ENCODE results near the gene PPIP5K2. TPM values are rescaled to one million over a fixed set of nuclear protein-coding genes. Genes with fewer than 3 reads are reported as not detected.

The PPIP5K2 gene
- total and polyA plus RNA-seq, 2 donors (not counting 3 experiments of a cell fraction or from before 2014, with no cell fraction given), result 20.8 to 69.4 TPM

DNA sequence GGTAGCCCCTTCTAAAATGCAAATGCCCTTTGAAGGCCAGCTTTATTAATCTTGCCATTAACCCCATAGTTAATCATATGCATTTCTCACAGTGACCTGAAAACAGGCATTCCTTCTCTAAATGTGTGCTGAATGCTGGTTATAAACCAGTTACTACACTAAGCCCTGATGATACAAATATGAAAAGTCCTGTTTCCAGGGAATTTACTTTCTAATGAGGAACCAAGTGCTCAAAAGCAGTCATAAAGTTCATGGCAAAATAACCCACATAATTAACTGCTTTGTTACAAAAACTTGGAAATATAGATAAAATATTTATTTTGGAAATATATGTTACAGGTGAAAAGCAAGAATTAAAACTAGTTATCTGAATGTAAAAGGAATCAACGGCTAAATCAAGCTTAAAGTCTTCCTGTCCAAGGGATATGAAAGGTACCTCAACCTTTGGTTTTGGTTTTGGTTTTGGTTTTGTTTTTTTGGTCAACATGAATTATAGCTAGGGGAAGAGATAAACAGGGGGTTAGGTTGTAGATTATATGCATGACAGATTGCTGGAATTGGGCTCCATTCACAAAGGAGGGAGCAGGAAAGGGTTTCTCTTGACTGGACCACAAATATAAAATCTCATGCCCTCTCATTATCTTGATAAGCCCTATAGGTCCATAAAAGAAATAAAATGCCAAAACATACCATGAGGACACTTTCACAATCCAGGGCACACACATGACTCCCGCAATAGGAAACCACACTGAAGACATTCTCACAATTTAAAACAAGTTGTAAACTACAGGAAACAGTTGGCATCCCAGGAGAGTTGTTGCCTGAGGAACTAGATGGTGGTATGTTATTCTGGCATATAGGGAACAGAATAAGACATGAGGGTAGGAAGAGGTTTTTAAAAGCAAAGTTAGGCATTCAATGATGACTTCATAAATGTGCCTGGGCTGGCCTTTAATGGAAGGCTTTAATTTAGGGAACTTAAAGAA, 91.8 kb downstream of the PPIP5K2 start:
- POLR2A ChIA-PET, result no interaction called here
- H2AFZ ChIP-seq (ENCODE audit: low read depth, low read length), result no peak overlapping the region
- no peaks in the 10 kb centered on the region for H3K27me3 ChIP-seq (ENCODE audit: control insufficient read depth in 2 of 2, insufficient read depth in 2 of 2, low read length in 2 of 2)
- CTCF ChIA-PET, result interaction anchor here (0.8 kb wide), 1 partner anchor 13 kb away, joined by 3 read pairs; no protein-coding TSS in a partner anchor
- H3K4me3 ChIP-seq (replicated peaks in 1 of 3; ENCODE audit: insufficient read depth in 1 of 3, low read depth in 1 of 3, low read length in 3 of 3), result no peak overlapping the region
- no peaks in the 10 kb centered on the region for H3K36me3 ChIP-seq (ENCODE audit: control insufficient read depth in 2 of 2, extremely low read depth in 1 of 2, insufficient read depth in 2 of 2, low read length in 2 of 2)
- H4K20me1 ChIP-seq (replicated peaks; ENCODE audit: control insufficient read depth, extremely low read depth, insufficient read depth, low read length), result no peaks in the 10 kb centered on the region
- DNase-seq (ENCODE audit: low read depth, low spot score), result peak; percentile 25
- dilution Hi-C loops (cut with MboI; ENCODE audit: extremely low pct_ligation_motif_present, low sequenced_read_pairs) (no loop called here), intact Hi-C loops (cut with micrococcal nuclease) (no loop called here)
- FAIRE-seq, result no peak
- no TSS peak for BruUV-seq (replicated peaks)
- H3K4me2 ChIP-seq (ENCODE audit: insufficient read depth, low read length), result no peak overlapping the region
- H3K9me1 ChIP-seq (replicated peaks; ENCODE audit: control insufficient read depth, extremely low read depth, insufficient read depth, low read length), result no peaks in the 10 kb centered on the region
- H3K79me2 ChIP-seq (ENCODE audit: control insufficient read depth, insufficient read depth, low read length), result no peaks in the 10 kb centered on the region
- no peaks in the 10 kb centered on the region for H3K9me3 ChIP-seq (replicated peaks; ENCODE audit: control insufficient read depth, insufficient read depth, low read length)
- H3K4me1 ChIP-seq (ENCODE audit: control insufficient read depth, extremely low read depth, insufficient read depth, low read length), result peaks cover 38% of the 10 kb centered on the region
- no peak overlapping the region for H3K9ac ChIP-seq (replicated peaks; ENCODE audit: extremely low read depth, insufficient read depth, low read length)
- no peak overlapping the region for H3K27ac ChIP-seq (ENCODE audit: insufficient read depth, low read depth, low read length)
- TF ChIP-seq, protein P1, sequence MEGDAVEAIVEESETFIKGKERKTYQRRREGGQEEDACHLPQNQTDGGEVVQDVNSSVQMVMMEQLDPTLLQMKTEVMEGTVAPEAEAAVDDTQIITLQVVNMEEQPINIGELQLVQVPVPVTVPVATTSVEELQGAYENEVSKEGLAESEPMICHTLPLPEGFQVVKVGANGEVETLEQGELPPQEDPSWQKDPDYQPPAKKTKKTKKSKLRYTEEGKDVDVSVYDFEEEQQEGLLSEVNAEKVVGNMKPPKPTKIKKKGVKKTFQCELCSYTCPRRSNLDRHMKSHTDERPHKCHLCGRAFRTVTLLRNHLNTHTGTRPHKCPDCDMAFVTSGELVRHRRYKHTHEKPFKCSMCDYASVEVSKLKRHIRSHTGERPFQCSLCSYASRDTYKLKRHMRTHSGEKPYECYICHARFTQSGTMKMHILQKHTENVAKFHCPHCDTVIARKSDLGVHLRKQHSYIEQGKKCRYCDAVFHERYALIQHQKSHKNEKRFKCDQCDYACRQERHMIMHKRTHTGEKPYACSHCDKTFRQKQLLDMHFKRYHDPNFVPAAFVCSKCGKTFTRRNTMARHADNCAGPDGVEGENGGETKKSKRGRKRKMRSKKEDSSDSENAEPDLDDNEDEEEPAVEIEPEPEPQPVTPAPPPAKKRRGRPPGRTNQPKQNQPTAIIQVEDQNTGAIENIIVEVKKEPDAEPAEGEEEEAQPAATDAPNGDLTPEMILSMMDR (IDR thresholded peaks at IDR 0.05; ENCODE audit: extremely low read depth in 1 of 2, insufficient read depth in 1 of 2, low read depth in 1 of 2, low read length in 2 of 2), result no peak
- TF ChIP-seq POLR2AphosphoS5 (IDR thresholded peaks at IDR 0.05; ENCODE audit: insufficient read depth, low read depth, low read length), result no peak
- TF ChIP-seq, protein P2, sequence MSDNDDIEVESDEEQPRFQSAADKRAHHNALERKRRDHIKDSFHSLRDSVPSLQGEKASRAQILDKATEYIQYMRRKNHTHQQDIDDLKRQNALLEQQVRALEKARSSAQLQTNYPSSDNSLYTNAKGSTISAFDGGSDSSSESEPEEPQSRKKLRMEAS (IDR thresholded peaks at IDR 0.05; ENCODE audit: insufficient read depth, insufficient read length), result no peak
- TF ChIP-seq EZH2 (IDR thresholded peaks at IDR 0.05; ENCODE audit: borderline replicate concordance, low read depth, low read length, severe bottlenecking), result no peak
- no peak for TF ChIP-seq GATA2 (IDR thresholded peaks at IDR 0.05; ENCODE audit: insufficient read depth, insufficient read length, low read depth, low read length)
- no peak for TF ChIP-seq FOS (IDR thresholded peaks at IDR 0.05; ENCODE audit: borderline replicate concordance, insufficient read depth, low read length)
- TF ChIP-seq POLR2A (IDR thresholded peaks at IDR 0.05; ENCODE audit: low read depth, low read length), result no peak
- TF ChIP-seq JUN (IDR thresholded peaks at IDR 0.05; ENCODE audit: borderline replicate concordance, insufficient read depth, insufficient read length, low read depth), result no peak
- TF ChIP-seq MYC (IDR thresholded peaks at IDR 0.05; ENCODE audit: low read depth, low read length), result no peak
